ENCODE results near the gene LBHD2. TPM values are rescaled to one million over a fixed set of nuclear protein-coding genes. Genes with fewer than 3 reads are reported as not detected.

The LBHD2 gene
- total and polyA plus RNA-seq, 2 donors (not counting 1 experiment from before 2014, with no cell fraction given): not detected

DNA sequence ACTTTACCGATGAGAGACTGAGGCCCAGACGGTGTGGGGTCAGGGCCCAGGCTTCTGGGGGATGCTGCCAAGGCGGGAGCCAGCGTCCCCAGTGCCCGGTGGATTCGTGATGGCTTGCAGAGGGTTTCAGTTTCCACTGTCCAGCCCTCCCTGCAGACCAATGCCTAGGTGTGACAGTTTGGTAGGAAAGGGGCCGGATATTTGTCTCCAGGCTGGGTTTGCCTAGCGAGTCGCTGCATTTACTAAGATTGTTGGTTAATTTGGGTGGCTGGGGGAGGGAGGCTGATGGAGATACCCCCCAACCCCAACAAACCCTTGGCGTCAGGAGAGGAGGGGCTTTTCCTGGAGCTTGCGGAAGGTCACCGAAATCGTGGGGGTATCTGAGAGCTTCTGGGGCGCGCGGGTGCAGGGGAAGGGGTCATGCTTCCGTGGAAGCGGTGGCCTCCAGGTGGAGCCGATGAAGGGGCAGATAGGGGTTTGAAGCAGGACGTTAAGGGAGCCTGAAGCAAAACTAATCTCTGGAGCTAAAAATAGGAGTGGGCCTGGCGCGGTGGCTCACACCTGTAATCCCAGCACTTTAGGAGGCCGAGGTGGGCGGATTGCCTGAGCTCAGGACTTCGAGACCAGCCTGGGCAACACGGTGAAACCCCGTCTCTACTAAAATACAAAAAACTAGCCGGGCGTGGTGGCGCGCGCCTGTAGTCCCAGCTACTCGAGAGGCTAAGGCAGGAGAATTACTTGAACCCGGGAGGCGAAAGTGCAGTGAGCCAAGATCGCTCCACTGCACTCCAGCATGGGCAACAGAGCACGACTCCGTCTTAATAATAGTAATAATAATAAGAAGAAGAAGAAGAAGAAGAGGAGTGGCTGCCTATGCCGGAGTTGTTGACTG lies 25.6 kb upstream of the LBHD2 start:
- WGBS (ENCODE audit: insufficient coverage): 57% methylated on average over 29 of the region's 39 CpGs
- Mint-ChIP-seq H3K4me1 (peaks cover 27% of the 10 kb centered on the region), H3K27me3 (no peaks in the 10 kb centered on the region), H3K4me3 (peak overlapping the region; percentile 73), H3K27ac (peak overlapping the region; percentile 71), H3K9me3 (ENCODE audit: insufficient read depth) (no peaks in the 10 kb centered on the region)
- peak overlapping the region in 4 of 5 experiments; percentile 51 to 72 (median 64) for H3K4me3 ChIP-seq (ENCODE audit: control extremely low read depth in 1 of 5, extremely low read depth in 1 of 5, insufficient read depth in 1 of 5, low read depth in 2 of 5, low read length in 4 of 5)
- ChIA-PET CTCF (interaction anchor here (1.0 to 1.5 kb wide), 2 partner anchors 16 to 17 kb away, joined by 4 to 5 read pairs; no protein-coding TSS in a partner anchor), POLR2A (interaction anchor here (0.5 kb wide), 1 partner anchor 32 kb away, joined by 4 read pairs; no protein-coding TSS in a partner anchor)
- intact Hi-C loops (cut with micrococcal nuclease): loop anchor here (5.0 to 10.0 kb wide), 3 partner anchors 134 to 1096 kb away; partner anchors contain the start of genes AMN, DYNC1H1 and TRAF3
- DNase-seq: no peak
- peaks cover 3% of the 10 kb centered on the region for H3K79me2 ChIP-seq (ENCODE audit: control insufficient read depth, insufficient read depth, low read length)
- H3K9ac ChIP-seq (ENCODE audit: low read length): peak overlapping the region; percentile 70
- H3K9me3 ChIP-seq (ENCODE audit: control extremely low read depth in 1 of 3, control insufficient read depth in 2 of 3, insufficient read depth in 1 of 3, low read length in 2 of 3): peaks cover 0 to 6% (median 0%) of the 10 kb centered on the region in 3 donors
- H2AFZ ChIP-seq (ENCODE audit: insufficient read depth, low read depth, low read length, poor library complexity, severe bottlenecking): peak overlapping the region; percentile 95
- H3K36me3 ChIP-seq (replicated peaks in 1 of 2; ENCODE audit: control extremely low read depth in 1 of 2, control insufficient read depth in 1 of 2, extremely low read depth in 1 of 2, insufficient read depth in 2 of 2, low read length in 1 of 2): no peaks in the 10 kb centered on the region
- ATAC-seq (ENCODE audit: low read depth): no peak
- peak overlapping the region; percentile 97 for H3K4me2 ChIP-seq (replicated peaks; ENCODE audit: low read depth, low read length, poor library complexity, severe bottlenecking)
- TF ChIP-seq EZH2 (IDR thresholded peaks at IDR 0.05; ENCODE audit: borderline replicate concordance, insufficient read depth, low read depth, low read length, poor library complexity, severe bottlenecking): no peak
- TF ChIP-seq CTCF (IDR thresholded peaks at IDR 0.05): no peak
- H3K27ac ChIP-seq (ENCODE audit: low read length in 2 of 2): no peak overlapping the region
- H3K4me1 ChIP-seq (ENCODE audit: control insufficient read depth in 2 of 2, insufficient read depth in 2 of 2, low read length in 2 of 2): peaks cover 14 to 18% of the 10 kb centered on the region in 2 donors
- H3K27me3 ChIP-seq (replicated peaks in 1 of 4; ENCODE audit: control extremely low read depth in 1 of 4, control insufficient read depth in 3 of 4, insufficient read depth in 4 of 4, low read length in 3 of 4): peaks cover 0 to 7% (median 0%) of the 10 kb centered on the region in 4 experiments
- H4K20me1 ChIP-seq (ENCODE audit: control insufficient read depth, insufficient read depth, low read length, poor library complexity, severe bottlenecking): no peaks in the 10 kb centered on the region
